IMR-90 (cell line): ENCODE data around the gene CAST. TPM values are rescaled to one million over a fixed set of nuclear protein-coding genes. Genes with fewer than 3 reads are reported as not detected.

Source experiments
- ATAC-seq: fragments of 200-7000 bp; cut with Tn5 transposase; 2 replicates; pipeline ENCODE4 v1.9.1; 2020; ENCODE audit warnings: low read depth, mild to moderate bottlenecking, moderate library complexity
- BruUV-seq: library from RNA; stranded (reverse); fragments of 400-500 nt; replicated peaks from 2 replicates; lab custom pipeline; 2021; lab: Mats Ljungman, UMichigan
- CTCF ChIA-PET: fragments of 300-600 bp; formaldehyde crosslinking; extraction: SDS; loops from one replicate; lab custom pipeline; 2021; ENCODE audit warnings: antibody characterized with exemption; lab: Yijun Ruan, JAX
- POLR2A ChIA-PET: fragments of 300-600 bp; sonication (Branson Sonifier 250); formaldehyde crosslinking; loops from one replicate; lab custom pipeline; 2022; ENCODE audit warnings: antibody characterized with exemption; ENCODE audit not compliant: unreplicated experiment; lab: Charles Lee
- DNase-seq: peaks from one replicate; pipeline ENCODE4 v3.0.0; 2013
- H2AFZ ChIP-seq: replicated peaks from 2 replicates; pipeline ENCODE3; 2013; ENCODE audit warnings: low read length, mild to moderate bottlenecking; ENCODE audit not compliant: poor library complexity
- H2AK5ac ChIP-seq: 2 replicates; pipeline ENCODE4 v1.6.1; 2013; ENCODE audit warnings: low read depth, low read length, inconsistent platforms
- H2AK9ac ChIP-seq: replicated peaks from 2 replicates; pipeline ENCODE3; 2013; ENCODE audit warnings: mild to moderate bottlenecking, low read depth, low read length, moderate library complexity; ENCODE audit not compliant: poor library complexity
- H2BK120ac ChIP-seq: 2 replicates; pipeline ENCODE4 v1.6.1; 2013; ENCODE audit warnings: low read depth, low read length, inconsistent platforms
- H2BK15ac ChIP-seq: 3 replicates; pipeline ENCODE4 v1.6.1; 2013; ENCODE audit warnings: low read depth, low read length, inconsistent platforms
- H2BK20ac ChIP-seq: 2 replicates; pipeline ENCODE4 v1.6.1; 2013; ENCODE audit warnings: low read depth, mild to moderate bottlenecking, inconsistent platforms, low read length, moderate library complexity
- H2BK5ac ChIP-seq: 2 replicates; pipeline ENCODE4 v1.6.1; 2013; ENCODE audit warnings: mild to moderate bottlenecking, low read depth, low read length, inconsistent platforms; ENCODE audit not compliant: poor library complexity, severe bottlenecking
- H3K14ac ChIP-seq: replicated peaks from 2 replicates; pipeline ENCODE4 v1.6.1; 2013; ENCODE audit warnings: low read depth, low read length, inconsistent platforms
- H3K18ac ChIP-seq: 2 replicates; pipeline ENCODE4 v1.6.1; 2013; ENCODE audit warnings: low read depth, low read length, control low read depth
- H3K23ac ChIP-seq: 2 replicates; pipeline ENCODE4 v1.6.1; 2013; ENCODE audit warnings: low read depth, low read length, inconsistent platforms
- H3K27ac ChIP-seq: 2 replicates; pipeline ENCODE4 v1.5.1; 2013; ENCODE audit warnings: mild to moderate bottlenecking, control low read depth, low read length; ENCODE audit not compliant: insufficient read depth
- H3K27me3 ChIP-seq: 2 replicates; pipeline ENCODE4 v1.6.1; 2013; ENCODE audit warnings: low read length; ENCODE audit not compliant: control insufficient read depth, insufficient read depth
- H3K36me3 ChIP-seq: 2 replicates; pipeline ENCODE4 v1.6.1; 2013; ENCODE audit warnings: low read length, mixed read lengths; ENCODE audit not compliant: control insufficient read depth, insufficient read depth
- H3K4ac ChIP-seq: 2 replicates; pipeline ENCODE4 v1.6.1; 2013; ENCODE audit warnings: low read depth, low read length, inconsistent platforms
- H3K4me1 ChIP-seq: 2 replicates; pipeline ENCODE4 v1.6.1; 2013; ENCODE audit warnings: low read length, mixed read lengths; ENCODE audit not compliant: control insufficient read depth, insufficient read depth
- H3K4me2 ChIP-seq: 2 replicates; pipeline ENCODE4 v1.6.1; 2013; ENCODE audit warnings: low read depth, mild to moderate bottlenecking, control low read depth, low read length, moderate library complexity
- H3K4me3 ChIP-seq: 2 replicates; pipeline ENCODE4 v1.5.1; 2013; ENCODE audit warnings: low read depth, mild to moderate bottlenecking, control low read depth, low read length, moderate library complexity; ENCODE audit not compliant: insufficient read depth
- H3K56ac ChIP-seq: 2 replicates; pipeline ENCODE4 v1.6.1; 2013; ENCODE audit warnings: low read length, inconsistent platforms; ENCODE audit not compliant: insufficient read depth; ENCODE audit errors: extremely low read depth
- H3K79me1 ChIP-seq, 2 experiments: 2 replicates each; pipeline ENCODE4 v1.6.1; 2013; ENCODE audit warnings: low read length in 2 of 2, inconsistent platforms in 1 of 2, low read depth in 1 of 2
- H3K9ac ChIP-seq: 2 replicates; pipeline ENCODE4 v1.6.1; 2013; ENCODE audit warnings: low read depth, low read length, control low read depth
- H3K9me1 ChIP-seq: 2 replicates; pipeline ENCODE4 v1.6.1; 2013; ENCODE audit warnings: low read length, inconsistent platforms; ENCODE audit not compliant: insufficient read depth
- H3K9me3 ChIP-seq: 2 replicates; pipeline ENCODE4 v1.6.1; 2013; ENCODE audit warnings: low read length; ENCODE audit not compliant: control insufficient read depth, insufficient read depth
- H4K20me1 ChIP-seq: 2 replicates; pipeline ENCODE4 v1.6.1; 2013; ENCODE audit warnings: low read length, inconsistent platforms; ENCODE audit not compliant: insufficient read depth
- H4K5ac ChIP-seq: 2 replicates; pipeline ENCODE4 v1.6.1; 2013; ENCODE audit warnings: mild to moderate bottlenecking, low read depth, low read length, control low read depth
- H4K8ac ChIP-seq, 2 experiments: 2 replicates each; pipeline ENCODE4 v1.6.1; 2013; ENCODE audit warnings: low read depth in 2 of 2, low read length in 2 of 2, control low read depth in 1 of 2, inconsistent platforms in 1 of 2
- H4K91ac ChIP-seq: 2 replicates; pipeline ENCODE4 v1.6.1; 2013; ENCODE audit warnings: low read depth, low read length, inconsistent platforms; ENCODE audit not compliant: insufficient read depth
- FOS ChIP-seq: fragments of 150-350 bp; IDR thresholded peaks from 2 replicates; pipeline ENCODE4 v1.6.1; 2016; ENCODE audit warnings: low read depth, low read length
- USF2 ChIP-seq: fragments of 150-350 bp; IDR thresholded peaks from 2 replicates; pipeline ENCODE4 v1.6.1; 2017; ENCODE audit warnings: mild to moderate bottlenecking, antibody characterized with exemption, low read length, low read depth
- whole genome bisulfite sequencing, 2 experiments: methylation state at CpG; one replicate each; pipeline versions ENCODE4 v1.1.5 to v1.1.7; 2013; ENCODE audit warnings: missing lambda C conversion rate in 2 of 2; ENCODE audit not compliant: insufficient read length in 1 of 2; ENCODE audit errors: extremely low coverage in 2 of 2; 5-methylcytosine and 5-hydroxymethylcytosine counted together
- dilution Hi-C: fragments of 300-500 bp; cut with HindIII; formaldehyde crosslinking; loops from one replicate; pipeline ENCODE4 v1.14.3; 2018; ENCODE audit warnings: low sequenced_read_pairs; ENCODE audit not compliant: unreplicated experiment
- in situ Hi-C: fragments of 300-500 bp; cut with MboI; formaldehyde crosslinking; loops from 3 replicates; pipeline ENCODE4 v1.14.3; 2019; ENCODE audit warnings: low sequenced_read_pairs, inconsistent platforms, mixed read lengths
- intact Hi-C: fragments of 100-400 bp; cut with micrococcal nuclease; formaldehyde crosslinking; loops from 2 replicates; pipeline ENCODE4 v1.10.0; 2022
- polyA plus RNA-seq, 3 experiments: library from polyadenylated mRNA; depleted of rRNA; stranded (reverse); fragments of >200 nt; gene quantifications; 2 replicates each; pipeline ENCODE4 v1.2.3, GENCODE V29; 2012; ENCODE audit warnings: low replicate concordance in 1 of 3
- total RNA-seq: library from RNA; depleted of rRNA; stranded (reverse); fragments of >200 nt; gene quantifications from 2 replicates; pipeline ENCODE4 v1.2.3, GENCODE V29; 2012

The CAST gene
- total and polyA plus RNA-seq, 2 of the 4 experiments (the other 2 are of a cell fraction), result 91.3 to 128 TPM

GRCh38 chr5:96709152-96709821 lies 47.1 kb downstream of the CAST start:
- no peak overlapping the region for H2BK120ac ChIP-seq
- ChIA-PET POLR2A (no interaction called here), CTCF (interaction anchor here (0.7 to 1.0 kb wide), 2 partner anchors 42 to 95 kb away, joined by 3 to 4 read pairs; no protein-coding TSS in a partner anchor)
- H3K4me1 ChIP-seq, result peaks cover 11% of the 10 kb centered on the region
- BruUV-seq, result no TSS peak
- TF ChIP-seq USF2 (no peak), FOS (peak; percentile 55; the same call in 1 of the 2 replicates)
- H3K27ac ChIP-seq, result no peak overlapping the region
- intact Hi-C loops (no loop called here), in situ Hi-C loops (no loop called here), dilution Hi-C loops (no loop called here)
- no peak overlapping the region for H2BK20ac ChIP-seq
- DNase-seq (peak; percentile 90), ATAC-seq (peak; percentile 95)
- no peaks in the 10 kb centered on the region for H3K27me3 ChIP-seq
- no peak overlapping the region for H2BK5ac ChIP-seq
- H2AFZ ChIP-seq, result no peak overlapping the region
- peaks cover 9% of the 10 kb centered on the region; the same call in 1 of the 2 replicates for H3K9me1 ChIP-seq
- H2BK15ac ChIP-seq, result no peak overlapping the region
- no peak overlapping the region for H2AK9ac ChIP-seq
- no peak overlapping the region for H3K4me2 ChIP-seq
- no peaks in the 10 kb centered on the region for H3K36me3 ChIP-seq
- H3K79me1 ChIP-seq, result peaks cover 31 to 78% of the 10 kb centered on the region in 2 experiments
- H3K9ac ChIP-seq, result no peak overlapping the region
- no peaks in the 10 kb centered on the region for H3K9me3 ChIP-seq
- no peak overlapping the region for H4K8ac ChIP-seq
- no peak overlapping the region for H4K91ac ChIP-seq
- H4K20me1 ChIP-seq, result peaks cover 37% of the 10 kb centered on the region; the same call in 1 of the 2 replicates
- no peak overlapping the region for H4K5ac ChIP-seq
- no peak overlapping the region for H3K14ac ChIP-seq
- no CpG with 5 or more reads among the region's 3 CpGs for WGBS, 2 experiments
- no peak overlapping the region for H3K4ac ChIP-seq
- no peak overlapping the region for H3K56ac ChIP-seq
- H2AK5ac ChIP-seq, result no peak overlapping the region
- no peak overlapping the region for H3K23ac ChIP-seq
- no peak overlapping the region for H3K18ac ChIP-seq
- H3K4me3 ChIP-seq, result no peak overlapping the region
